NCI-H187 treated with DMSO at 0.1 percent for 48 hours (cell line): ENCODE measurements around the gene TSTD2.

Experiments
- DNase-seq: peaks from one replicate; lab custom pipeline; 2025; lab: John Stamatoyannopoulos, UW

The TSTD2 gene

DNA sequence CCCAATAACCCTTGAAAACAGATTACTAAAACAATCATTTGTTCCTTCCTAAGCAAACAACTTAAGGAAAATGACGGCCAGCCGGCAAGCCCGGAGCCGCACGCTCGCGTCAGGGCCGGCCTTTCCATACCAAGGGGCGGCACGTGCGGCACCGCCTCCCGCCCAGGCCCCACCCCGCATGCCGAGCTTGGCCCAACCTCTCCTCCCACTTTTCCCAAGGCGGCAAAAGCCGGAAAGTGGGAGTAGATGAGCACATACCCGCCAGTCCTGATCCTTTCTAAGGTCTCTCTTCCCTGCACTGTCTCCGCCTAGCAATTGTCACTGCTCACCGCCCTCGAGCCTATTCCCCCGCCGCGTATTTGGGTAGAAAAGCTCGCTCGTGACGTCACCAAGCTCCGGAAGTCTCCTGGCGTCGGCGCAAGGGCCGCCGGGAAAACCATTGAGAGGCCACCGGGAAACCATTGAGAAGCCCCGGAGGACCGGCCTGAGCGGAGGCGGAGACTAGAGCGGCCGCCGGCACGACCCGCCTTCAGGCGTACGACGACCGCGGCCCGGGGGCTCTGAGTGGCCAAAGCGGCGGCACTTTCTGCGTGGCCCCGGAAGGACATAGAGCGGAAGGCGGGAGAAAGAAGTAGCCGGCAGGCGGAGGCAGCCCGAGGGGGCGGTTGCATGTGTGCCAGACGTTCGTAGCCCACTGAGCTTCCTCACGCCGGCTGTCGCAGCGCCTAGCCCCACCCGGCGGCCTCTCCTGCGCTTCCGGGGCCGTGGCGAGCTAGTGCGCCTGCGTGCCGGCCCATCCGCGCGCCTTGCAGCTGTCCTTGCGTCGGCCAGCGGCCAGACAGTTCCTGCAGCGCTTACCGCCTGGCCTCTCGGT is at the start of gene TSTD2, which contains the start of gene NCBP1:
TSS of gene TSTD2 (minus strand) at position 384 of the 874 bp plus-strand sequence. CDS start 5,806 bp downstream, outside the sequence.
TSS of gene NCBP1 (plus strand) at position 837 of the 874 bp plus-strand sequence. CDS start 61 bp downstream, outside the sequence.
- peak; percentile 81 for DNase-seq

DNA sequence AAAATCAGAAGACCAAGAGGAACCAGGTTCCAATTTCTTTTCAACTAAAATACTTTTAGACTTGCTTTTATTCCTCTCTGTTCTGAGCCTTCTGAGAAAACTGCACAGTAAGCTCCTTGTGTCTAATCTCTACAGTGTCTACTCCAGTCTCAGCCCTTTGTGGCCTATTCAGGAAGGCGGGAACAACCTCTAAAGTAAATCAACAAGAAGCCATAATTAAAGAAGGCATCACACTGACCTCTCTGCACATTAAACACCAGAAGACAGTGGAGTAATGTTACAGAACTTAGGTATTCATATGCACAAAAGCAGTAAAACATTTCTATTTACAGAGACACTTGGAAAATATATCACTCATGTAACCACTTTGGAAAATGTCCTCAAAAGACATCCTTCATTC is 49.1 kb upstream of the TSTD2 start:
- DNase-seq, result peak; percentile 15

DNA sequence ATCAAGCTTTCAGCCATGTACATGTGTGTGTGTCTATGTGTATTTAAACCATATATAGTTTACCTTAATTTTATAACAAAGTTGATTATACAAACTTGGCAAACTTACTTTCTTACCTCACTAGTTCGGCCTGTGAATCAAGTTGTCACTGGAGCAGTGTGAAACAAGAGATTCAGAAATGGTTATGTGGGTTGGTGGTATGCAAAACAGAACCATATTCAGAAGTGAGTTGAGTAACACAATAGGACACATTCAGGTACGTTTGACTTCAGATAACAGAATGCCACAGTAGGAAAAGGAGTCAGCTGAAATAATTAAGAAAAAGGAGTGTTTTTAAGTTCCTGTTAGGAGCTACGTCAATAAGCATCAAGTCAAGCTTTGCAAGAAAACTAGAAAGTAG is 42.5 kb upstream of the TSTD2 start:
- no peak for DNase-seq

DNA sequence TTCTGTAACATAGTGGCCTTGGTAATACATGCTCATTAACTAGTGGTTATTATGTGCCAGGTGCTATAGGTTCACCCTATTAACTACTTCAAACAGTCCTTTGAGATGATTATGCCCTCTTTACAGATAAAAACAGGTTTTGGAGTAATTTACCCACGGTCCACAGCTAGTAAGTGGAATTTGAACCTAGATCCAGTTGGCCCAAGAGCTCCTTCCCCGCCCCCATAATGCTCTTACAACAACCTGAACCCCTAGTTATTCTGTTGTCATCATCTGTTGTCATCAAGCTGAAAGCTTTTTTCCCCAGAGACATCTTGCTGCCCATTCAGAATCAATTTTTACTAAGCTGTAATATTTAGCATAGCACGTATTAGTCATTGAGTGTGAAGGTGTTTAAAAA is 40.8 kb upstream of the TSTD2 start:
- no peak for DNase-seq

DNA sequence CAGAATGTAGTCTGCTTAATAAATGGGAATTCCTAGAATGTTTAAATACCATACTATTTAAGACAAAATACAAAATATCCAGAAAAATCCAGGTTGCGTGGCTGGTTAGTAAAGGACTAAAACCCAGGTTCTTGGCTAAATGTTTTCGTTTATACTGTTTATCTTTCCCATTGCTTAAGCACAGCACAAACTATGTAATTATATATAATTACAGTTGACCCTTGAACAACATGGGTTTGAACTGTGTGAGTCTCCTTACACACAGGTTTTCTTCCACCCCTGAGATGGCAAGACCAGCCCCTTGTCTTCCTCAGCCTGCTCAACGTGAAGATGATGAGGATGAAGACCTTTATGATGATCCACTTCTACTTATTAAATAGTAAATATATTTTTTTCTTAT is 39.2 kb upstream of the TSTD2 start:
- no peak for DNase-seq

DNA sequence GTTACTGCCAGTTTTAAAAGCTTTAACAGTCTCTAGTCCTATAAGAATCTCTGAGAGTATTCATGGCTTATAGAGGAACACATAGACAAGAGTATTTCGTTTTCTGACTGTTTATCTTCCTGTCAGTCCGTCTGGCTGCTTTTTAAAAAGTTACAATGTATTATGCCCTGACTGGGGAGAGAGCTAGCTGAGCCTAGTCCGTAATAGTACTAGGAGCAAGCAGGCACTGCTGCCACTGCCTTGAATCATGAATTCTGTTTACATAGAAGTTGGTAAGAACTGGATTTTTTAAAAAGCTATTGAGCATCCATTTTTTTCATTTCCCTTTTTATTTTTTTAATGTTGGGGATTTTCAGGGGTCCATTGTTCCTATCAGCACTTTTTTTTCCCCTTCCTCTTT is 37.4 kb upstream of the TSTD2 start:
- DNase-seq, result no peak

DNA sequence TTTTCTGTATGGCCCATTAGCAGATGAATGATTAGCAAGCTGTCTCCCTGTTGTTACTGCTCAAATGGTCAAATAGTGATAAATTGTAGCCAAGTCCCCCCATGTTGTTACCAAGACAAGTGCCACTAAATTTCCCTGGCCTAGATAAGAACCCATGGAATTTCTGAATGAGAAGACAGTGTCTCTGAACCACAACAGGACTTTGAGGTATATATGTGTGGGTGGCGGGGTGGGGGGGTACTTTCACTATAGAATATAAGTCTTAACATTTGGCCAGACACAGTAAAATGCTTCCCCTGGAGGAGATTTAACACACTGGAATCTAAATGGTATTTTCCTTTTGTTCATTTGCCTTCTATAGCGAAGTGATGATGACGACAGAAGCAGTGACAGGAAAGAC is 35.3 kb upstream of the TSTD2 start:
- no peak for DNase-seq

DNA sequence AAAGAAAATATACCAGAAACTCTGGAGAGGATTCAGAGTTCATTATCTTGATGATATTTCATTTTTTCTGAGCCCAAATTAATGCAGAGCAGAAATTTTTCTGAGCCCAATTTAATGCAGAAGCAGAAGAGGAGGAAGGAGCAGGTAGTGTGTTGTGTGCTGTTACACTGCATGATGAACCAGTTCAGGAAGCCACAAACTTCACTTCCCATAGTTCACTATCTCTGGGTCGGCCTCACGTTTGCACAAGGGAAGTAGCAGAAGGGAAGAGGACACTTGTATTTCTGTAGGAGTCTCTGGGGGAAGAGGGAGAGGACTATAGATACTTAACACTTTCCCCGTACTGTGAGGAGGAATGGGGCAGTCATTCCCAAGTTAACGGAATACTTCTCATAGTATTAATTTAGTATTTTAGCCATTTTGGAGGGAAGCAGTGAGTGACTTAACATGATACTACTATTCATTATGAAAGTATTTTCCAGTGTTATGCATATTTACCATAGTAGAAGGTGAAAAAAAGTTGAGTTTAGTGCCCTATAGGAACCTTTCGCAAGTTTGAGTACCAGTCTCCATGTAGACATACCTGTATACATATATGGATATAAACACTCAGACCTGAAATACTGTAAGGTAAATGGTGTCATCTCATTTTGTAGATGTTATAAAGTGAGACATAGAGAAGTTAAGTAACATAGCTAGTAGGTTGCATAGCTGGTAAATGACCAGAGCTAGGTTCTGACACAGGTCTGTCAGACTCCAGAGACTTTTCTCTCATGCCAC is 33.9 kb upstream of the TSTD2 start:
- DNase-seq, result no peak

DNA sequence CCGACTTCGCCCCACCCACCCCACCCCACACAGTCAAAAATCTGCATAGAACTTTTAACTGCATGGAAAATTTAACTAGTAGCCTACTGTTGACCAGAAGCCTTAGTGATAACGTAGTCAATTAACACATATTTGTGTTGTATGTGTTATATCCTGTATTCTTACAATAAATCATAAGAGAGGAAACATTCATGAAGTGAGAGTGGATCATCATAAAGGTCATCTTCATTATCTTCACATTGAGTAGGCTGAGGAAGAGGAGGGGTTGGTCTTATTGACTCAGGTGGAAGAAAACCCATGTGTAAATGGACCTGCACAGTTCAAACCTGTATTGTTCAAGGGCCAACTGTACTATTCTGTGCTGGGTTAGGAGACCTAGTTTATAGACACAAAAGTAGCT is 32.6 kb upstream of the TSTD2 start:
- DNase-seq, result no peak

DNA sequence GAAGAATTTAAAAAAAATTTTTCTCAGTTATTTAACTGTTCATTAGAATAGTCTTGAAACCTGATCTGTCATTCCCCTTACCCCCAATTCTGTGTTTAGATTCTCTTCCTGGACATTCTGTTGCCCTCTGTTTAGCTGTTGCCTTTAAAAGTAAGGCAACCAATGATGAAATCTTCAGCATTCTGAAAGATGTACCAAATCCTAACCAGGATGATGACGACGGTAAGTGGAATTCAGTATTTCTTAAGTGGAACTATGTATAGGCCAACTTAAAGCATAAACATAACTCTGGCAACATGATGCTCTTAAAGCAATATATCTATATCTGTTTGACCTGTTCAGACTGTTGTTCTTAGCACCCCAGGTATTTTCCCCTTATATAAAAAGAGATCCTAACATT is 27.7 kb upstream of the TSTD2 start:
- no peak for DNase-seq

DNA sequence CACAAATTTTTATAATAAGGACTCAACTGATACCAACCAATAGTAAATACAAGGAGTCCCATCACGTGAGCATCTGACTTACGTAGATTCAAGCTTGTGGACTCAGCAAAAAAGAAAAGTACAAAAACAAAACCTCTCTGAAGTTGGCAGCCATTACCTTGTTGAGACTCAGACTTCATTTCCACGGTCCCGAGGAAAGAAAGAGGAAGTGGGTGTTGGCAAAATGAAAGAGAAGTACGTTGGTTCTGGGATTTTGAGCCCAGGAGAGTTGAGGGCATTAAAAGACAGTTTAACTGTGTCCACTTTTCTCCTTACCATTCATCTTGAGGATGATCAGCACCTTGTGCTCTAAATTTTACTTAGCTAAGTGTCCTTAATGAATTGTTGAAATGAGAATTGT is 27.2 kb upstream of the TSTD2 start:
- no peak for DNase-seq

DNA sequence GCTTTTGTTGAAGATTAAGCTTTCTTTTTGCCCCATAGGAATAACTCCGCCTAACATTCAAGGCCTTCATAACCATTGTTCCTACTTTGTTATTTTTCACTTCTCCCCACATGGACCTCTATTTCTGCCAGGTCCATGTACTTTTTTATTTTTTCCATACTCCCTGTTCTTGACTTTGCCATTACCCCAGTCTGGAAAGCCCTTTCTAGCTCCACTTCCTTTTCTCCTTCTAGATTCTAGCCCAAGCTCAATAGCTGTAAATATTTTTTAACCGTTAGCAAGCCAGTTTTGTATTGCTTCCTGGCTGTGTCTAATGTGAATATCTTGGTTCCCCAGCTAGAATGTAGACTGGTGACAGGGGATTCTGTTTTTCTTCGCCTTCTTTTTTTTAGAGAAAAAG is 26.6 kb upstream of the TSTD2 start:
- no peak for DNase-seq

DNA sequence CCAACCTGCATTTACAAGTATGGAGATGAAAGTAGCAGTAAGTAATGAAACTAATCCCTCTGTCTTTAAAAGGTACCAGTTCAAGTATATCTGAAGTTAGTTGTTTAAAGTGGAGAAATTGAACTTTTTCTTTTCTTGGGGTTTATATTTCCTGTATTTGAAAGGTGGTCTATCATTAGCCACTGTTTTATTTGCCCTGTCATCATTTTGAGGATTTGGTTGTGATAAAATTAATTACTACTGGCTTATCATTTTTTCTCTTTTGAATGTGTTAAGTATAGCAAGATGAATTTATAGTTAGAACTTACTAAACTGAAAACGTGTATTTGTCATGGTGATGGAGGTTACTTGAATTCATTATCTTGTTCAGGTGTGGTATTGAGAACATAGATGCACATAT is 25.5 kb upstream of the TSTD2 start:
- no peak for DNase-seq

DNA sequence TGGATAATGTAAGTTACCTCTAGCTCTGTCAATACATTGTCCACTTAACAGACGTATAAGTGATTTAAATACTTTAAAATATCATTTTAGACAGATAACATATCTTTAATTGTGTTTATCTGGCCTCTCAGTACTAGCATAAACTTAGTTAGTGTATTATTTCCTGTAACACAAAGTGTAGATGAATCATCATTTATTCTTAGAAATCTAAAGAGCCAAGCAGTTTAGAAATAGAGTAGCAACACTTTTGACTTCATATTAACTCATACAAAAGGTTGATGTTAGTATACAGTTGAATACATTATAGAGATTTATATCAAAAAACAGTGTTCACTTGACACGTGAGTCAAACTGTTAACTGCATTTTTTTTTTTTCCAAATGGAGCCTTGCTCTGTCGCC is 18.5 kb upstream of the TSTD2 start:
- no peak for DNase-seq

DNA sequence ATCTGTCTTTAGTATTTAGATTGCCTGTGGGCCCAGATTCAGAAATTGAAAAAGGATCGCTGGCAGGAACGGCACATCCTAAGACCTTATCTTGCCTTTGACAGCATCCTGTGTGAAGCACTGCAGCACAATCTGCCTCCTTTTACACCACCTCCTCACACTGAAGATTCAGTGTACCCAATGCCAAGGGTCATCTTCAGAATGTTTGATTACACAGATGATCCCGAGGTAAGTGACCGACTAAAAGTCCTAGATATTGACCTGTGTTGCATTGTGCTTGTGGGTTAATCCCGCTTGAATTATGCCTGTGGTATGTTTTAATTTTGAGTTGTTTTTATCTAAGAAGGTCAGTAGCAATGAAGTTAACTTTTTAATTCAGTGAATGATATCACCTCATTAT is 14.8 kb upstream of the TSTD2 start:
- no peak for DNase-seq

DNA sequence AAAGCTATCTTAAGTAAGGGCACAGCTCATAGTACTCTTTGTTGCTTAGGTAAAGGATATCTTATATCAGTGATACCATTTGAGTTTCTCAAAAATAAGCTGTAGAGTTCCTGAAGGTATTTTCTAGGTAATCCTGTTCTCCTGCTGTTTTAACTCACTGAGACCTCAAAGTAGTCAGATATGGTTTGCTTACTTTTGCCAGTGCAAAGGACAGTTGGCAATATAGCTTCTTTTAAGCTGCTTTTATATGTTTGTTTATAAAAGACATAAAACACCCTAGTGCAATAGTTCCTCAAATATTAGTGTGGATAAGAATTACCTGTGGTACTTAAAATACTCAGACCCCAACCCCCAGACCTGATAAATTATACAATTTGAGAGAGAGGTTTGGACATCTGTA is 12.6 kb upstream of the TSTD2 start:
- no peak for DNase-seq

DNA sequence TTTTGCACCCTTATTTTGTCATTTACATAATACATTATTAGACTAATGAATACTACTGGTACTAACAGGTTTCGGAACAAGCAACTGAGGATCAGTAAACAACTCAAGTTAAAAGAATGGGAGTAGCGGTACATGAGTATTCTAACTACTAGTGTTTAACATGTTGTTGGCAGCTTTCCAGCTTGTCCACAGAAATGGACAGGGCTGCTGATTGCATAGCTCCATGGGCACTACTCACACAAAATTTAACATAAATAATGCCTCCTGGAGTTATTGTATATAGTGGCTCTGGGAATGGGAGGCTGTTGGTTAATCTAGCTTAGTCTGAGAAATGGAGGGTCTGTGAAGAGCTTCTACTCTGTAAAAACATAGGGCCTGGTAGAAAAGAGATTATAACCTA is 7.2 kb upstream of the TSTD2 start:
- no peak for DNase-seq

DNA sequence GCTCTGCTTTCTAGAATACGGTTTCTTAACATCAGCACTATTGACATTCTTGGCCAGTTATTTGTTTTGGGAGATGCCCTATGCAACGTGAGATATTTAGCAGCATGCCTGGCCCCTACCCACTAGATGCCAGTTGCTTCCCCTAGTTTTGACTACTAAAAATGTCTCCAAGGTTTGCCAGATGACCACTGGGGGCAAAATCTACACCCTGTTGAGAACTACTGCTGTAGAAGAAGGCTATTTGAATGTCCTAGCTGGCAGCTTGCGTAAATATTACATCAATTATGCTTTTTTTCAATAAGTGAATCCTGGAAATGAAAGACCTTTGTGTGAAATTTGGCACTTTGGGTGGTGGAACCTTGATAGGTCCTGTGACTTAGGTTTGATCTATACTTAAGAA is 5.5 kb upstream of the TSTD2 start:
- no peak for DNase-seq

DNA sequence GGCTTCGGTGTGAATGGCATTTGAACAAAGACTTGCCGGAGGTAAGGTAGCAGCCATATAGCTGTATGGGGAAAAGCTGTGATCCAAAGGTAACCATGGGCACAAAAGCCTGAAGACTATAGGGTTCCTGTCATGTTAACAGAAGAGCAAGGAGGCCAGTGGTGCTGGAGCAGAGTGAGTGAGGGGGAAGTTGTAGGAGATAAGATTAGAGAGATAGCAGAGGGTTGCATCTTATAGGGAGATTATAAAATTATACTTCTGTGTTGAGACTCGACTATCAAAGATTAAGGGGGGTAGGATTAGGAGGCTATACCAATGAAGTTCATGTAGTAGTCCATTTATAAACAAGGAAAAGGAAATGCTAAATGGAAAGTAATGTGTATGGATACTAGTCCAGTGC is 3.7 kb upstream of the TSTD2 start:
- DNase-seq, result no peak

DNA sequence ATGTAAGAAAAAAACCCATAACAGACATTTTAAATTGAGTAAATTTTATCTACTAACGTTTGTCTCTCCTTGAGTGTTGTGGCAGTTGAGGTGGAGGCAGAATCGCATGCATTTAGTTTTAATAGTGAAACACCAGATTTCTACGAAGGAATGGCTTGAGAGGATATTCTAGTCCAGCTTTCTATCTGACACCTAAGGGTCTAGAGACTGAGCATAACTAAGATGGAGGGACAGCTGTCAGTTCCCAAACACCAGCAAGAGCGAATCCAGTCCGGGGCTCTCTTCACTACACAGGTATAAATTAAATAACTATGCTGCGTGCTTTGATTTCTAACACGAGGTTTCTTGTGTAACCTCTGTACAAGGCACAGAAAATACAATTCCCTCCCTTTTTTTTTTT is 1.9 kb upstream of the TSTD2 start:
- no peak for DNase-seq

DNA sequence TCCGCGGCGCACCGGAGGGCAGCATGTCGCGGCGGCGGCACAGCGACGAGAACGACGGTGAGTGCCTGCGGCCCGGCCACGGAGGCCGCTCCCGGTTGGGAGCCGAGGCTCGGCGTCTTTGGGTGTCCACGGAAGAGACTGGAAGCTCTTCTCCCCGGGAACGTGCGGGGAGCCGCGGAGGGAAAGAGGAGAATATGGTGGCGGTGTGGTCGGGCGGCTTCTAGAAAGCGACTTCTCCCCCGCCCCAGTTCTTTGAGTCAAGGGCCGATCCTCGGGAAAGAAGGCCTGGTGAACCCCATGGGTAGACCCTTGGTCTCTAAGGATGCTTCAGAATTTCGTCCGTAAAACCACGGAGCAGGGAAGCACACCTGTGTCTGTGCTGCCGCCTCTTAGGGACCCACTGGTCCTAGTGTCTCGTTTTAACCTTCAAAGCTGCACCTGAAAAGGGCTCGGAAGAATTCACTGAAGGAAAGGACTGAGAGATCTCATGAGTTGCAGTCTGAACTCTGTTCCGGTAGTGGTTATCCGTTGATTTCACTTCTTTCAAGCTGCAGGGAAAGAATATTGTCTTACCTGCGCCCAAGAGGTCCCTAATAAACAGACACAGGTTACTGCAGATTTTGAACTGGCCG is 807 bp upstream of the TSTD2 start:
- DNase-seq, result no peak

DNA sequence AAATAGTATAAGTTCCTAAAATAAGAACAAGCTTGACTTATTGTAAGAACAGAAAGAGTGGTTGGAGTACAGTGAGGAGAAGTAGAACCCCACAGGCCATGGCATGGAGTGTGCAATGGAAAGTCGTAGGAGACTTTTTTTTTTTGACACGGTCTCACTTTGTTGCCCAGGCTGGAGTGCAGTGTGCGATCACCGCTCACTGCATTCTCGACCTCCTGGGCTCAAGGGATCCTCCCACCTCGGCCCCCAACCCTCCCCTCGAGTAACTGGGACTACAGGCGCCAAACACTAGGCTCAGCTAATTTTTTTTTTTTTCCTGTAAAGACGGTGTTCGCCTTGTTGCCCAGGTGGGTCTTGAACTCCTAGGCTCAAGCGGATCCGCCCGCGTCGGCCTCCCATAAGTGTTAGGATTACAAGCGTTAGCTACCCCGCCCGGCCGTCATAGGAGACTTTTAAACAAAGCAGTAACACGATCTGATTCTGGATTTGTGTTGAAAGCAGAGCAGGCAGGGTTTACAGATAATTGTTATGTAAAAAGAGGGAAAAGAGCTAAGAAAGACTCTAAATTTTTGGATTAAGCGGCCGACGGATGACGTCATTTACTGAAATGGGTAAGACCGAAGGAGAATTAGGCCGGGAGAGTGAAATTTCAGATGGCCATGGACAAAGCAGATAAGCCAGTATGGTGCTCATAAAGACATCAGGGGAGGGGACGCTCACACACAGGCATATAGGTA is 752 bp downstream of the TSTD2 start:
- DNase-seq, result no peak
